Measurements from ENCODE around the gene PPP6R3. TPM values are rescaled to one million over a fixed set of nuclear protein-coding genes. Genes with fewer than 3 reads are reported as not detected.

The PPP6R3 gene
- total RNA-seq, 1 experiment from 2014 or later: 163 TPM

DNA sequence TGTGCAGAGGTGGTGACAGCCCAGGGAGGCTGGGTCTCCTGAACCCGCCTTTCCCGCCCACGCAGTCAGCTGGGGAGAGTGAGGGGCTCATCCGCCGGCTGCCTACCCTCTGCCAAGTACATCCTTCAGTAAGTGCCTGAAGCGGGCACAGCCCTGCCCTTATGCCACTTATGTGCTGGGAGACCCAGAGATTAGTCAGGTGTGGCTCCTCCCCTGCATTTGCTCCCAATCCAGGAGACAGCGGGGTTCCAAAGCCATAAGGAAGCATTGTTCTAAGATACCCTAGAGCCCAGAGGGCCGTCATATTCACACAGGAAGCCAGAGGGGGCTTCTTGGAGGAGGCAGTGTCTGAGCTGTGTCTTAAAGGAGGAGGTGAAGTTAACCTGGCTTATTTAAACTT, 5.8 kb upstream of the PPP6R3 start:
- in situ Hi-C loops (cut with HindIII; ENCODE audit: low pct_unique_long_range_greater_than_20kb, low sequenced_read_pairs): no loop called here
- Histone ChIP-seq H3K9me3 (ENCODE audit: control insufficient read depth, insufficient read depth, low read depth, low read length) (no peaks in the 10 kb centered on the region), H3K36me3 (ENCODE audit: control insufficient read depth, insufficient read depth, low read length) (no peaks in the 10 kb centered on the region), H3K4me1 (ENCODE audit: control insufficient read depth, insufficient read depth, low read length) (peaks cover 15% of the 10 kb centered on the region), H3K27ac (ENCODE audit: low read length) (no peak overlapping the region), H3K27me3 (ENCODE audit: control insufficient read depth, insufficient read depth, low read length) (no peaks in the 10 kb centered on the region), H3K4me3 (ENCODE audit: low read depth in 2 of 2, low read length in 2 of 2) (no peak overlapping the region)
- POLR2A ChIA-PET: no interaction called here
- ATAC-seq (peak; percentile 27; the same call in 1 of the 2 replicates), DNase-seq (ENCODE audit: low read depth, low spot score) (no peak)
- intact Hi-C loops (cut with micrococcal nuclease; ENCODE audit: unreplicated experiment): no loop called here
- TF ChIP-seq, protein P1, sequence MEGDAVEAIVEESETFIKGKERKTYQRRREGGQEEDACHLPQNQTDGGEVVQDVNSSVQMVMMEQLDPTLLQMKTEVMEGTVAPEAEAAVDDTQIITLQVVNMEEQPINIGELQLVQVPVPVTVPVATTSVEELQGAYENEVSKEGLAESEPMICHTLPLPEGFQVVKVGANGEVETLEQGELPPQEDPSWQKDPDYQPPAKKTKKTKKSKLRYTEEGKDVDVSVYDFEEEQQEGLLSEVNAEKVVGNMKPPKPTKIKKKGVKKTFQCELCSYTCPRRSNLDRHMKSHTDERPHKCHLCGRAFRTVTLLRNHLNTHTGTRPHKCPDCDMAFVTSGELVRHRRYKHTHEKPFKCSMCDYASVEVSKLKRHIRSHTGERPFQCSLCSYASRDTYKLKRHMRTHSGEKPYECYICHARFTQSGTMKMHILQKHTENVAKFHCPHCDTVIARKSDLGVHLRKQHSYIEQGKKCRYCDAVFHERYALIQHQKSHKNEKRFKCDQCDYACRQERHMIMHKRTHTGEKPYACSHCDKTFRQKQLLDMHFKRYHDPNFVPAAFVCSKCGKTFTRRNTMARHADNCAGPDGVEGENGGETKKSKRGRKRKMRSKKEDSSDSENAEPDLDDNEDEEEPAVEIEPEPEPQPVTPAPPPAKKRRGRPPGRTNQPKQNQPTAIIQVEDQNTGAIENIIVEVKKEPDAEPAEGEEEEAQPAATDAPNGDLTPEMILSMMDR (IDR thresholded peaks at IDR 0.05): no peak
- no peak for TF ChIP-seq SIN3A (IDR thresholded peaks at IDR 0.05; ENCODE audit: borderline replicate concordance, insufficient read depth, low read depth, low read length)
- TF ChIP-seq, protein P2, sequence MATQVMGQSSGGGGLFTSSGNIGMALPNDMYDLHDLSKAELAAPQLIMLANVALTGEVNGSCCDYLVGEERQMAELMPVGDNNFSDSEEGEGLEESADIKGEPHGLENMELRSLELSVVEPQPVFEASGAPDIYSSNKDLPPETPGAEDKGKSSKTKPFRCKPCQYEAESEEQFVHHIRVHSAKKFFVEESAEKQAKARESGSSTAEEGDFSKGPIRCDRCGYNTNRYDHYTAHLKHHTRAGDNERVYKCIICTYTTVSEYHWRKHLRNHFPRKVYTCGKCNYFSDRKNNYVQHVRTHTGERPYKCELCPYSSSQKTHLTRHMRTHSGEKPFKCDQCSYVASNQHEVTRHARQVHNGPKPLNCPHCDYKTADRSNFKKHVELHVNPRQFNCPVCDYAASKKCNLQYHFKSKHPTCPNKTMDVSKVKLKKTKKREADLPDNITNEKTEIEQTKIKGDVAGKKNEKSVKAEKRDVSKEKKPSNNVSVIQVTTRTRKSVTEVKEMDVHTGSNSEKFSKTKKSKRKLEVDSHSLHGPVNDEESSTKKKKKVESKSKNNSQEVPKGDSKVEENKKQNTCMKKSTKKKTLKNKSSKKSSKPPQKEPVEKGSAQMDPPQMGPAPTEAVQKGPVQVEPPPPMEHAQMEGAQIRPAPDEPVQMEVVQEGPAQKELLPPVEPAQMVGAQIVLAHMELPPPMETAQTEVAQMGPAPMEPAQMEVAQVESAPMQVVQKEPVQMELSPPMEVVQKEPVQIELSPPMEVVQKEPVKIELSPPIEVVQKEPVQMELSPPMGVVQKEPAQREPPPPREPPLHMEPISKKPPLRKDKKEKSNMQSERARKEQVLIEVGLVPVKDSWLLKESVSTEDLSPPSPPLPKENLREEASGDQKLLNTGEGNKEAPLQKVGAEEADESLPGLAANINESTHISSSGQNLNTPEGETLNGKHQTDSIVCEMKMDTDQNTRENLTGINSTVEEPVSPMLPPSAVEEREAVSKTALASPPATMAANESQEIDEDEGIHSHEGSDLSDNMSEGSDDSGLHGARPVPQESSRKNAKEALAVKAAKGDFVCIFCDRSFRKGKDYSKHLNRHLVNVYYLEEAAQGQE (IDR thresholded peaks at IDR 0.05; ENCODE audit: insufficient read depth in 1 of 2, low read depth in 2 of 2, low read length in 1 of 2): no peak
- TF ChIP-seq POLR2AphosphoS5 (IDR thresholded peaks at IDR 0.05; ENCODE audit: low read depth, low read length): no peak
- no peak for TF ChIP-seq TCF7L2 (IDR thresholded peaks at IDR 0.05; ENCODE audit: low read depth, low read length)
- BruUV-seq (replicated peaks): no TSS peak
- CTCF ChIA-PET: no interaction called here

DNA sequence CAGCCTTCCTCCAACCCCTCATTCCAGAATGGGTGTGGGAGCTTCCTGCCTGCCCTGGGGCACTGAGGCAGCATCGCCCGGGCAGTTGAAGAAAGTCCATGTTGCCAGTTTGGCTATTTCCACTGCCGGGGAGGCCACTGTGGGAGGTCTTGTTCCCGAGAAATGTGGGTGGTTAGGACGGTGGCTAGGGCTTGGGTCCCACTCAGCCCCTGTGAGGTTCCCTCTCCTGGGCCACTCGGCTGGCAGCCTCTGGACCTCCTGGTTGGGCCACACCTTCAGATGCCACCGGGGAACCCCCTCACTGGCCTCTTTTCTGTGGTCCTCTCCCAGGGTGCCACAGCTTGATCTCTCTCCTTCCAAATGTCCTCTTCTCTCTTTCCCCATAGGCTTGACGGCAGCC, 5.1 kb upstream of the PPP6R3 start:
- in situ Hi-C loops (cut with HindIII; ENCODE audit: low pct_unique_long_range_greater_than_20kb, low sequenced_read_pairs) (no loop called here), intact Hi-C loops (cut with micrococcal nuclease; ENCODE audit: unreplicated experiment) (no loop called here)
- ChIA-PET CTCF (no interaction called here), POLR2A (interaction anchor here (0.5 kb wide), 1 partner anchor 262 kb away, joined by 5 read pairs; no protein-coding TSS in a partner anchor)
- no TSS peak for BruUV-seq (replicated peaks)
- no peak for DNase-seq (ENCODE audit: low read depth, low spot score)
- Histone ChIP-seq H3K27ac (ENCODE audit: low read length) (no peak overlapping the region), H3K36me3 (ENCODE audit: control insufficient read depth, insufficient read depth, low read length) (no peaks in the 10 kb centered on the region), H3K27me3 (ENCODE audit: control insufficient read depth, insufficient read depth, low read length) (no peaks in the 10 kb centered on the region), H3K4me1 (ENCODE audit: control insufficient read depth, insufficient read depth, low read length) (peaks cover 16% of the 10 kb centered on the region), H3K4me3 (ENCODE audit: low read depth in 2 of 2, low read length in 2 of 2) (no peak overlapping the region), H3K9me3 (ENCODE audit: control insufficient read depth, insufficient read depth, low read depth, low read length) (no peaks in the 10 kb centered on the region)
- TF ChIP-seq, protein P1 (IDR thresholded peaks at IDR 0.05): no peak
- TF ChIP-seq POLR2AphosphoS5 (IDR thresholded peaks at IDR 0.05; ENCODE audit: low read depth, low read length) (no peak), TCF7L2 (IDR thresholded peaks at IDR 0.05; ENCODE audit: low read depth, low read length) (no peak), SIN3A (IDR thresholded peaks at IDR 0.05; ENCODE audit: borderline replicate concordance, insufficient read depth, low read depth, low read length) (no peak)
- TF ChIP-seq, protein P2 (IDR thresholded peaks at IDR 0.05; ENCODE audit: insufficient read depth in 1 of 2, low read depth in 2 of 2, low read length in 1 of 2): no peak
- no peak for ATAC-seq

Measured in Panc1 (cell line).